Inflammatory macrophage treated with lipopolysaccharide for 4 hours (primary cell): ENCODE data around the gene H3-3A.

ENCODE experiments used
- DNase-seq: peaks from one replicate; pipeline ENCODE4 v3.0.0-alpha.2; 2020

Gene H3-3A

GRCh38 chr1:226062558-226063223 lies at the start of gene H3-3A:
Gene H3-3A (plus strand): TSS chr1:226062716. CDS start chr1:226064352, 1,636 bp downstream.
- DNase-seq, result peak; percentile 97

GRCh38 chr1:226017070-226017469 lies 45.4 kb upstream of the H3-3A start:
- no peak for DNase-seq

GRCh38 chr1:226019572-226019971 lies 42.9 kb upstream of the H3-3A start:
- no peak for DNase-seq

- DNase-seq, result no peak
These were observed 41.1 kb upstream of the H3-3A start for GRCh38 chr1:226021401-226021800.

GRCh38 chr1:226021801-226022200 lies 40.7 kb upstream of the H3-3A start:
- no peak for DNase-seq

GRCh38 chr1:226023735-226024134 lies 38.8 kb upstream of the H3-3A start:
- no peak for DNase-seq

GRCh38 chr1:226026833-226027232 lies 35.7 kb upstream of the H3-3A start:
- no peak for DNase-seq

GRCh38 chr1:226027538-226028217 lies 34.8 kb upstream of the H3-3A start:
- DNase-seq, result peak; percentile 37

GRCh38 chr1:226029093-226029496 lies 33.4 kb upstream of the H3-3A start:
- DNase-seq, result peak; percentile 95

GRCh38 chr1:226029568-226030225 lies 32.8 kb upstream of the H3-3A start:
- no peak for DNase-seq

GRCh38 chr1:226033582-226033981 lies 28.9 kb upstream of the H3-3A start:
- DNase-seq, result peak; percentile 80

GRCh38 chr1:226033991-226034390 lies 28.5 kb upstream of the H3-3A start:
- no peak for DNase-seq

GRCh38 chr1:226034482-226034881 lies 28.0 kb upstream of the H3-3A start:
- DNase-seq, result peak; percentile 99

- no peak for DNase-seq
These were observed 26.6 kb upstream of the H3-3A start for GRCh38 chr1:226035915-226036314.

- DNase-seq, result no peak
These were observed 23.9 kb upstream of the H3-3A start for GRCh38 chr1:226038661-226039060.

- no peak for DNase-seq
These were observed 21.1 kb upstream of the H3-3A start for GRCh38 chr1:226041419-226041818.

GRCh38 chr1:226044514-226045101 lies 17.9 kb upstream of the H3-3A start:
- DNase-seq, result peak; percentile 44

- DNase-seq, result peak; percentile 85
These were observed 16.3 kb upstream of the H3-3A start for GRCh38 chr1:226046240-226046639.

- DNase-seq, result no peak
These were observed 15.0 kb upstream of the H3-3A start for GRCh38 chr1:226047495-226047894.

- no peak for DNase-seq
These were observed 13.6 kb upstream of the H3-3A start for GRCh38 chr1:226048886-226049285.

- no peak for DNase-seq
These were observed 12.4 kb upstream of the H3-3A start for GRCh38 chr1:226050133-226050532.

GRCh38 chr1:226051365-226051764 lies 11.2 kb upstream of the H3-3A start:
- peak; percentile 88 for DNase-seq

GRCh38 chr1:226052061-226052460 lies 10.5 kb upstream of the H3-3A start:
- no peak for DNase-seq
